Measurements from ENCODE around the gene AKAP5.

The AKAP5 gene

GRCh38 chr14:64474698-64475097 lies 9.4 kb downstream of the AKAP5 start:
- TF ChIP-seq, protein P1, sequence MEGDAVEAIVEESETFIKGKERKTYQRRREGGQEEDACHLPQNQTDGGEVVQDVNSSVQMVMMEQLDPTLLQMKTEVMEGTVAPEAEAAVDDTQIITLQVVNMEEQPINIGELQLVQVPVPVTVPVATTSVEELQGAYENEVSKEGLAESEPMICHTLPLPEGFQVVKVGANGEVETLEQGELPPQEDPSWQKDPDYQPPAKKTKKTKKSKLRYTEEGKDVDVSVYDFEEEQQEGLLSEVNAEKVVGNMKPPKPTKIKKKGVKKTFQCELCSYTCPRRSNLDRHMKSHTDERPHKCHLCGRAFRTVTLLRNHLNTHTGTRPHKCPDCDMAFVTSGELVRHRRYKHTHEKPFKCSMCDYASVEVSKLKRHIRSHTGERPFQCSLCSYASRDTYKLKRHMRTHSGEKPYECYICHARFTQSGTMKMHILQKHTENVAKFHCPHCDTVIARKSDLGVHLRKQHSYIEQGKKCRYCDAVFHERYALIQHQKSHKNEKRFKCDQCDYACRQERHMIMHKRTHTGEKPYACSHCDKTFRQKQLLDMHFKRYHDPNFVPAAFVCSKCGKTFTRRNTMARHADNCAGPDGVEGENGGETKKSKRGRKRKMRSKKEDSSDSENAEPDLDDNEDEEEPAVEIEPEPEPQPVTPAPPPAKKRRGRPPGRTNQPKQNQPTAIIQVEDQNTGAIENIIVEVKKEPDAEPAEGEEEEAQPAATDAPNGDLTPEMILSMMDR (IDR thresholded peaks at IDR 0.05), result no peak

DNA sequence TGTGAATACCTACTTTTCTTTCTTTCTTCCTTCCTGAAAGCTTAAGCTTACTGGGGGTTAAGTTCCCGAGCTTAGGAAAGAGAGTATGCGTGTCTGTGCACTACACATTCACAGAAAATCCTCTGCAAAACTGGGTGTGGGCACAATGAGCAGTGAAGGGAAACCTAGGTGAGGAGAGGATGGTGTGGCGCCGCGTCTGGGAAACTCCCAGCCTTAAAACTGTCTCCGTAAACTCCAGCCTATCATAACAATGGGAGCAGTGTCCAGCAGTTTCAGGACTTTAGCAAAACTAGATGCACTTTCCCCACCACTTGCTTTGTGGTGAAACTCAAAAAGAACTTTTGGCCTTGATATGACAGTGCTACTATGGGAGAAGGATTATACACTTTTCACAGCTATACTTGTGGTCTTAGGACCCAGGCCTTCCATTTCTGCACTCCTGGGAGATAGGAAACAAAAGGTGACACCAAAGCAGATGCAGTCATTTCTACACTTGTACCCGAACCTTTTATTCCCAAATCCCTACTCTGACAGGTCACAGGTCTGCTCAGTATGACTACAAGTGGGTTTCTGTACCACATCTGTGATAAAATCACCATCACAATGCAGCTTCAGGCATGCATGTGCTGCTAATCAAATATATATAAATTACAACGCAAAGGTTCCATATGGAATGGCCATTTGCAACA lies 10.4 kb downstream of the AKAP5 start:
- TF ChIP-seq, protein P1 (IDR thresholded peaks at IDR 0.05), result no peak

DNA sequence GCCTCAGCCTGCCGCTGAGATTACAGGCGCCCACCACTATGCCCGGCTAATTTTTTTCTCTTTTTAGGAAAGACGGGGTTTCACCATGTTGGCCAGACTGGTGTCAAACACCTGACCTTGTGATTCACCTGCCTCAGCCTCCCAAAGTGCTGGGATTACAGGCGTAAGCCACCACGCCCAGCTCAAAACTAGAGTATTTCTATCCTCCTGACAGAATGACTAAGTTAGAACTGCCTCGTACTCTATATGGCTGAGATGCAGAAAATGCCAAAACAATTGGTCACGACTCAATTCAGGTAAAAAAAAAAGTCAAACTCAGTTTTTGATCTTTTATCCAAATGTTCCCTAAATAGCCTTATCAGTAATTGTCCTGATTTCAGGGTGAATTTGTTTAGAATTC lies 11.1 kb downstream of the AKAP5 start:
- TF ChIP-seq, protein P1 (IDR thresholded peaks at IDR 0.05), result no peak

DNA sequence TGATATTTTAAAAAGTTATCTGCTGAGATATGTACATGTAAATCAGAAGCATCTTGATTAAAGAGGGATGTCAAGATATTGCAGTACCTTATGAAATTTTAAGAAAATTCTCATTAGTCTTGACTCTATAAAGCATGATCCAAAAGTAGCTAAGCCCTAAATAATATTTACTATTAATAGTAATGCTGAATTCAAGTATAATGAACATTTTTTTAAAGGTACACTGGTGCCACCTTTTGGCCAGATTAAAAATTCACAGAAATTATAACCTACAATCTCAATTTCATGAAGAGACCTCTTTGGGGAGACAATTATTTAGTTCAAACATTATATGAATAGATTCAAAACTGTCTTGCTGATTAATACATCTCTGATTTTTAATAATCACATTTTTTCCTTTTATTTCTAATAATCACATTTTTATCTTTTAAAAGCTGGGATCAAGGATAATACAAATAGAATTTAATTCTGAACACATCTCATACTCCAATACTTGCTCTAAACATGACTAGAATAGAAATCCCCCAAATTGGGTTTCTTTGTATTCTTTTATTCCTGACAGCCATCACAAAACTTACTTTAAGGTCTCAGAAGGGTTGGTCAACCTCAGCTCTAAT lies 13.4 kb downstream of the AKAP5 start:
- TF ChIP-seq, protein P1 (IDR thresholded peaks at IDR 0.05), result peak; percentile 57; the same call in 1 of the 2 replicates

GRCh38 chr14:64488590-64489099 lies 23.3 kb downstream of the AKAP5 start:
- TF ChIP-seq, protein P1 (IDR thresholded peaks at IDR 0.05), result no peak

GRCh38 chr14:64491637-64492036 lies 26.3 kb downstream of the AKAP5 start:
- TF ChIP-seq, protein P1 (IDR thresholded peaks at IDR 0.05), result no peak

DNA sequence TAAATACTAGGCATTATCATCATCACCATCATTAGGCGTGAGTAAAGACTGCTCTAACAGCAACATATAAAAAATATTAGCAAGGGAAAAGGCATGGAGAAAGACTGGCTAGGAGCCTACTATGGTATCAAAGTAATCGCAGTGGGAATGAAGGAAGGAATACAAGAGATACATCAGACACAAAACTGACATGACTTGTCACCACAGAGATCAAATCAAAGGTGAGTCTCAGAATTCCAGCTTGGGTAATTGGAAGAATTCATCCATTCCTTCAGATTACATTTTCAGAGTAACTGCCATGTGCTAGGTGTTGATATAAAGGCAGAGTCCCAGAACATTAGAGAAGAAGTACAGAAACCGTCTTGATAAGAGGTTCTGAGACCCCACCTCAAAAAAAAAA lies 28.2 kb downstream of the AKAP5 start:
- TF ChIP-seq, protein P1 (IDR thresholded peaks at IDR 0.05), result no peak

Measured in LNCAP (cell line).